Gastroesophageal sphincter (tissue), 3 donors: ENCODE measurements around the gene TREM2.

Experiments used
- POLR2A ChIP-seq, 2 donors: fragments of 450-650 bp; IDR thresholded peaks; one replicate each; pipeline ENCODE4 v1.6.1; 2017; ENCODE audit warnings: antibody characterized with exemption in 2 of 2, mild to moderate bottlenecking in 2 of 2, moderate library complexity in 1 of 2
- POLR2AphosphoS5 ChIP-seq: sonication (generic); formaldehyde crosslinking; IDR thresholded peaks from one replicate; pipeline ENCODE4 v1.6.1; 2017; ENCODE audit warnings: antibody characterized with exemption
- TF ChIP-seq, protein P1 (sequence below), 4 experiments: fragments of 200-600 bp in 2 of 4; fragments of 450-650 bp in 2 of 4; sonication (generic) in 1 of 4; IDR thresholded peaks; one replicate each; pipeline ENCODE4 v1.5.1; 2017 to 2019; ENCODE audit warnings: antibody characterized with exemption in 4 of 4, mild to moderate bottlenecking in 2 of 4, moderate library complexity in 2 of 4

DNA sequence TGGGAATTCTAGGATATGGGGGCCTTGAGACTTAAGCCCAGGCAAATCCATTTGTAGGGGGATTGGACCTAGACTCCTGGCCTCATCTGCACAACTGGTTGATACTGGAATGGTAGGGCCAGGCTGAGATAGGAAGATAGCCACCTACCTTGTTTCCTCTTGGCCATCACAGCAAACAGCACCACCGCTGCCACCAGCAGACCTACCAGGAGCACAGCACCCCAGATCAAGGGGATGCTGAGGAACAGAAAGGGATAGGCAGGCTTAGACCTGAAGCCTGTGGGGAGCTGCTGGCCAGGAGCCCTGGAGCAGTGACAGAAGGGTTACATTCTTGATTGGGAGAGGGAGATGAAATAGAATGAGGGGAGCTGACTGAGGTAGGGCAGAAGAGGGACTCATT, 12.2 kb downstream of the TREM2 start:
- TF ChIP-seq, protein P1, sequence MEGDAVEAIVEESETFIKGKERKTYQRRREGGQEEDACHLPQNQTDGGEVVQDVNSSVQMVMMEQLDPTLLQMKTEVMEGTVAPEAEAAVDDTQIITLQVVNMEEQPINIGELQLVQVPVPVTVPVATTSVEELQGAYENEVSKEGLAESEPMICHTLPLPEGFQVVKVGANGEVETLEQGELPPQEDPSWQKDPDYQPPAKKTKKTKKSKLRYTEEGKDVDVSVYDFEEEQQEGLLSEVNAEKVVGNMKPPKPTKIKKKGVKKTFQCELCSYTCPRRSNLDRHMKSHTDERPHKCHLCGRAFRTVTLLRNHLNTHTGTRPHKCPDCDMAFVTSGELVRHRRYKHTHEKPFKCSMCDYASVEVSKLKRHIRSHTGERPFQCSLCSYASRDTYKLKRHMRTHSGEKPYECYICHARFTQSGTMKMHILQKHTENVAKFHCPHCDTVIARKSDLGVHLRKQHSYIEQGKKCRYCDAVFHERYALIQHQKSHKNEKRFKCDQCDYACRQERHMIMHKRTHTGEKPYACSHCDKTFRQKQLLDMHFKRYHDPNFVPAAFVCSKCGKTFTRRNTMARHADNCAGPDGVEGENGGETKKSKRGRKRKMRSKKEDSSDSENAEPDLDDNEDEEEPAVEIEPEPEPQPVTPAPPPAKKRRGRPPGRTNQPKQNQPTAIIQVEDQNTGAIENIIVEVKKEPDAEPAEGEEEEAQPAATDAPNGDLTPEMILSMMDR (IDR thresholded peaks at IDR 0.05): no peak
- TF ChIP-seq POLR2A (IDR thresholded peaks at IDR 0.05): no peak
- TF ChIP-seq POLR2AphosphoS5: no peak
